BE2C (cell line): ENCODE results near the gene SPP2.

Source experiments
- DNase-seq: peaks from one replicate; pipeline ENCODE4 v3.0.0-alpha.2; 2020
- H3K27me3 ChIP-seq: fragments of 250-450 bp; sonication (Bioruptor Pico); 2 replicates; pipeline ENCODE4 v1.5.1; 2020; ENCODE audit warnings: mild to moderate bottlenecking
- H3K36me3 ChIP-seq: fragments of 250-450 bp; sonication (Bioruptor Pico); 2 replicates; pipeline ENCODE4 v1.5.1; 2020; ENCODE audit warnings: mild to moderate bottlenecking
- H3K4me1 ChIP-seq: fragments of 250-450 bp; sonication (Bioruptor Pico); 2 replicates; pipeline ENCODE4 v1.5.1; 2020
- H3K4me3 ChIP-seq: 2 replicates; pipeline ENCODE4 v1.5.1; 2011; ENCODE audit warnings: low read depth, low read length
- H3K9me3 ChIP-seq: fragments of 250-450 bp; sonication (Bioruptor Pico); 2 replicates; pipeline ENCODE4 v1.5.1; 2020
- TF ChIP-seq, protein P1 (sequence below): IDR thresholded peaks from 2 replicates; pipeline ENCODE4 v1.5.1; 2012; ENCODE audit warnings: mild to moderate bottlenecking, low read depth, low read length

SPP2 gene

DNA sequence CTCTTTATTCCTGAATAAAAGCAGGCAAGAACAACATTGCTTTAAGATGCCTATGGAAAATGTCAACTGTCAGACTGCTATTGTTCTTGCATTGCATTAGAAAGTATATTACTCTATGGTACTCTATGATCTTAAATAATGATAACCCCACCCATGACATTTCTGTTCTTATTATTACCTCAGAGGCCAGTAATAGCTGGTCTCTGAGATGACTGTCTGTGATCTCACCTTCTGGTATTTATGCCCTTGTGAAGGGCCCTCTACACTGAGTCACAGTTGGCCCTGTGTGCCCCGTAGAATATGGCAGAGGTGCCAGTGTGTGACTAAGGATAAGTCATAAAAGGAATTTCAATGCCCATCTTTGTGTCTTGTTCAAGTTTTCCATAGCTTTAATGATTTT lies 61.0 kb downstream of the SPP2 start:
- no peaks in the 10 kb centered on the region for H3K9me3 ChIP-seq
- TF ChIP-seq, protein P1, sequence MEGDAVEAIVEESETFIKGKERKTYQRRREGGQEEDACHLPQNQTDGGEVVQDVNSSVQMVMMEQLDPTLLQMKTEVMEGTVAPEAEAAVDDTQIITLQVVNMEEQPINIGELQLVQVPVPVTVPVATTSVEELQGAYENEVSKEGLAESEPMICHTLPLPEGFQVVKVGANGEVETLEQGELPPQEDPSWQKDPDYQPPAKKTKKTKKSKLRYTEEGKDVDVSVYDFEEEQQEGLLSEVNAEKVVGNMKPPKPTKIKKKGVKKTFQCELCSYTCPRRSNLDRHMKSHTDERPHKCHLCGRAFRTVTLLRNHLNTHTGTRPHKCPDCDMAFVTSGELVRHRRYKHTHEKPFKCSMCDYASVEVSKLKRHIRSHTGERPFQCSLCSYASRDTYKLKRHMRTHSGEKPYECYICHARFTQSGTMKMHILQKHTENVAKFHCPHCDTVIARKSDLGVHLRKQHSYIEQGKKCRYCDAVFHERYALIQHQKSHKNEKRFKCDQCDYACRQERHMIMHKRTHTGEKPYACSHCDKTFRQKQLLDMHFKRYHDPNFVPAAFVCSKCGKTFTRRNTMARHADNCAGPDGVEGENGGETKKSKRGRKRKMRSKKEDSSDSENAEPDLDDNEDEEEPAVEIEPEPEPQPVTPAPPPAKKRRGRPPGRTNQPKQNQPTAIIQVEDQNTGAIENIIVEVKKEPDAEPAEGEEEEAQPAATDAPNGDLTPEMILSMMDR: no peak
- DNase-seq: no peak

DNA sequence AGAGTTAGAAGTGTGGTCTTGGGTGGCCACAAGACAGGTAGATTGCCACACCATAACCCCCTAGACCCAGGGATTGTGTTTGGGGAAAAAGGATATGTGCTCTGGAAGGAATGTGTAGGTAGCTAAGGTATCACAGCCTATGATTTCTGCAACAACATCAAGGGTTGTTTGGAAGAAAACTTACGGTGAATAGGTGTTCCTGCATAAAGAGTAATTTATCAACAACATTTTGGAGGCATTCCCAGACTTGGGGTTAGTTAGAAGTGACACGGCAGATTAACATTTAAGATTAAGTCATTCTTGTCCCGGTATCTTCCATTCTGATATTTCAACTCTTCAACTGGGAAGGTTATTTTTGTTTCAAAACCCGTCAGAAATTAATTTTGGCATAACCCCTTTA lies 65.5 kb downstream of the SPP2 start:
- no peak overlapping the region for H3K4me3 ChIP-seq
- TF ChIP-seq, protein P1: no peak
- H3K36me3 ChIP-seq: no peaks in the 10 kb centered on the region
- H3K4me1 ChIP-seq: no peaks in the 10 kb centered on the region
- H3K9me3 ChIP-seq: no peaks in the 10 kb centered on the region
- H3K27me3 ChIP-seq: no peaks in the 10 kb centered on the region
- DNase-seq: no peak

More for the DNA sequence above, 61.0 kb downstream of the SPP2 start:
- Histone ChIP-seq H3K27me3 (no peaks in the 10 kb centered on the region), H3K4me3 (no peak overlapping the region), H3K4me1 (no peaks in the 10 kb centered on the region), H3K36me3 (no peaks in the 10 kb centered on the region)

DNA sequence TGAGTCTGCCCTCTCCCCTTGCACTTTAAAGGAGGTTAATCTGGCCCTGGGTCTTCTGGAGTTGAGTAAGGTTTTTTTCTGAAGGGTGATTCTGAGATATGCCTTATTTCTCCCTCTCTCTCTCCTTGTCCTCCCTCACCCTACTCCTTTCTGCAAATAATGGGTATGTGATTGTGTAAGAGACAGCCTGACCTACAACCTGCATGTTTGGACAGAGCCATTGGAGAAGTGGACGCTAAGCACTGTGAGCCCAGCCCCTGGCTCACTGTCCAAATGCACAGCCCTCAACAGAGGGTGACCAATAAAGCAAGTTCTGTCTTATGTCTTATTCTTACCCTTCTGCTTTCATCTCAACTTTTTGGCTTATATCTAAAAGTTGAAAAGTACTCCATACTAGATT lies 71.5 kb downstream of the SPP2 start:
- TF ChIP-seq, protein P1: no peak
- Histone ChIP-seq H3K9me3 (no peaks in the 10 kb centered on the region), H3K4me3 (no peak overlapping the region), H3K4me1 (peaks cover 4% of the 10 kb centered on the region), H3K27me3 (no peaks in the 10 kb centered on the region), H3K36me3 (no peaks in the 10 kb centered on the region)
- no peak for DNase-seq

DNA sequence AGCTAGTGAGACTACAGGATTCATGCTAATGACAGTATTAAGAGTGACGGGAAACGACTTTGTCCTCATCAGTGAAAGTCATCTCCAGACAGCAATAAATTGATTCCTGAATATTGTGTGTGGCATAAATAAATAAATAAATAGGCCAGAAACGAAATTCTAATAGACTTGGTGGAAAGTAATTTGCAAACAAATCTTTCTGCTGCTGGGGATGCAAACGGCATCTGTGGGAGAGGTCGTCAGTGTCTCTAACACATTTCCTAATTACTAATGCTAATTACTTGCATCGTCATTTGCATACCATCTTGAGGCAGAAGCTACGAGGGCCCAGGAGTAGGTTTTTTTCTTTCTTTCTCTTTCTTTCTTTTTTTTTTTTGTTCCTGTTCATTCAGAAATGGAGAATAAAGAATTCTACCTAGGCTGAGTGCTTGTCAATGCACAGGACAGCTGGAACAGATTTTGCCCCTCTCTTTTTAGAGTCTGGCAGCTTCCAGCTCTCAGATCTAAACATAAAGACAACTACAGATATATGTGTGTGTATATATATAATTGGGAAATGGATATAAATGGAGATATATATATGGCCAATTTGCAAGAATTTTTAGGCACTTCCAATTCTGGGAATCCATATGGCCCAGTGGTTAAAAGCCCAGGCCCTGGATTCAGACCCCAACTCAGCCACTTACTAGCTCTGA lies 75.1 kb downstream of the SPP2 start:
- no peak for DNase-seq
- Histone ChIP-seq H3K4me3 (no peak overlapping the region), H3K36me3 (no peaks in the 10 kb centered on the region), H3K9me3 (no peaks in the 10 kb centered on the region), H3K27me3 (no peaks in the 10 kb centered on the region), H3K4me1 (peaks cover 4% of the 10 kb centered on the region)
- TF ChIP-seq, protein P1: no peak

DNA sequence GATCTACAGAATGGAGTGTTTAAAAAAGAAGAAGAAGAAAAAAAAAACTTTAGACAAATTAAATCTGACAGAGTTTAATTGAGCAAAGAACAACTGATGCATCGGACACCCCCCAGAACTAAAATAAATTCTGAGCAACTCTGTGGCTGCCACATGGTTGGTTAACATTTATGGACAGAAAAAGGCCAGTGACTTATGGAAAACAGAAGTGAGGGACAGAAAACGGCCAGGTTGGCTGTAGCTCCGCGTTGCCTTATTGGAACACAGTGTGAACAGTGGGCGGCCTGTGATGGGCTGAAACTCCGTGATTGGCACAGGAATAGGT lies 75.6 kb downstream of the SPP2 start:
- H3K4me1 ChIP-seq: peaks cover 4% of the 10 kb centered on the region
- TF ChIP-seq, protein P1: no peak
- no peaks in the 10 kb centered on the region for H3K9me3 ChIP-seq
- H3K27me3 ChIP-seq: no peaks in the 10 kb centered on the region
- no peak overlapping the region for H3K4me3 ChIP-seq
- no peaks in the 10 kb centered on the region for H3K36me3 ChIP-seq
- no peak for DNase-seq
